Panc1 (cell line): Measurements from ENCODE around the gene SCO2.
A peak's percentile ranks its signal among the peaks of the same experiment; 100 is the strongest.

Source experiments
- SIN3A ChIP-seq: IDR thresholded peaks from 2 replicates; pipeline ENCODE4 v1.6.1; 2012; ENCODE audit warnings: low read depth, mild to moderate bottlenecking, low read length, moderate library complexity, borderline replicate concordance; ENCODE audit not compliant: insufficient read depth
- TF ChIP-seq, protein P1 (sequence below), 2 experiments: IDR thresholded peaks; 2 replicates each; pipeline ENCODE4 v1.6.1; 2011 to 2012; ENCODE audit warnings: low read depth in 2 of 2, control low read depth in 1 of 2, low read length in 1 of 2, mild to moderate bottlenecking in 1 of 2, moderate library complexity in 1 of 2; ENCODE audit not compliant: insufficient read depth in 1 of 2
- TF ChIP-seq, protein P2 (sequence below): fragments of 450-650 bp; IDR thresholded peaks from 2 replicates; pipeline ENCODE4 v1.5.1; 2017; ENCODE audit warnings: mild to moderate bottlenecking

DNA sequence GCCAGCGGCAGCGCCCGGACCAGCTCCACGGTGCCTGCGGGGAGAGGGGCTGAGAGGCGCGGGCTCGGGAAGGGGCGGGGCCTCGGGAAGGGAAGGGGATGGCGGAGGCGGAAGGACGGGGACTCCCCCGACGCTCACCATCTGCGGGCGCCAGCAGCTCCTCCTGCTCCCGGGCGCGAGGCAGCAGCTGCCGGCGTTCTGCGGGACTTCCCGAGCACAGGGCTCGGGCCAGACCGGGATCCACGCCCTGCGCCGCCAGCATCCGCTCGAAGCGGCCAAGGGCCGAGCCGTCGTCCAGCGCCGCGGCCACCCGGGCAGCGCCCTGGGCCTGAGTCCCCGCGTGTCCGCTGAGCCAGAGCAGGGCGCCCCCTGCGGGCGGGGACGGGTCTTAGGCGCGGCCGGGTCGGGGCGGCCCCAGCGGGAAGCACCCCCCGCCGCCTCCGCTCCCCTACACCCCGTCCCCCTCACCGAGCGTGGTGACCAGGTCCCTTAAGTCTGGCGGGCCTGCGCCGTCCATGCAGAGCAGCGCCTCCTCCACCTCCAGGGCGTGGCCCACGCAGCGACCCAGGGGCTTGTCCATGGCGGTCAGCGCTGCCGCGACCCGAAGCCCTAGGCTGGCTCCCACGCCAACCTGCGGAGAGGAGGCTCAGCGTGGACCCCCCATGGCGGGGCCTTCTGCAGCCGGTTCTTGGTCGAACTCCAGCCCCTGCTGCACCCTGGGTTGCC lies 873 bp upstream of the SCO2 start:
- TF ChIP-seq, protein P1, sequence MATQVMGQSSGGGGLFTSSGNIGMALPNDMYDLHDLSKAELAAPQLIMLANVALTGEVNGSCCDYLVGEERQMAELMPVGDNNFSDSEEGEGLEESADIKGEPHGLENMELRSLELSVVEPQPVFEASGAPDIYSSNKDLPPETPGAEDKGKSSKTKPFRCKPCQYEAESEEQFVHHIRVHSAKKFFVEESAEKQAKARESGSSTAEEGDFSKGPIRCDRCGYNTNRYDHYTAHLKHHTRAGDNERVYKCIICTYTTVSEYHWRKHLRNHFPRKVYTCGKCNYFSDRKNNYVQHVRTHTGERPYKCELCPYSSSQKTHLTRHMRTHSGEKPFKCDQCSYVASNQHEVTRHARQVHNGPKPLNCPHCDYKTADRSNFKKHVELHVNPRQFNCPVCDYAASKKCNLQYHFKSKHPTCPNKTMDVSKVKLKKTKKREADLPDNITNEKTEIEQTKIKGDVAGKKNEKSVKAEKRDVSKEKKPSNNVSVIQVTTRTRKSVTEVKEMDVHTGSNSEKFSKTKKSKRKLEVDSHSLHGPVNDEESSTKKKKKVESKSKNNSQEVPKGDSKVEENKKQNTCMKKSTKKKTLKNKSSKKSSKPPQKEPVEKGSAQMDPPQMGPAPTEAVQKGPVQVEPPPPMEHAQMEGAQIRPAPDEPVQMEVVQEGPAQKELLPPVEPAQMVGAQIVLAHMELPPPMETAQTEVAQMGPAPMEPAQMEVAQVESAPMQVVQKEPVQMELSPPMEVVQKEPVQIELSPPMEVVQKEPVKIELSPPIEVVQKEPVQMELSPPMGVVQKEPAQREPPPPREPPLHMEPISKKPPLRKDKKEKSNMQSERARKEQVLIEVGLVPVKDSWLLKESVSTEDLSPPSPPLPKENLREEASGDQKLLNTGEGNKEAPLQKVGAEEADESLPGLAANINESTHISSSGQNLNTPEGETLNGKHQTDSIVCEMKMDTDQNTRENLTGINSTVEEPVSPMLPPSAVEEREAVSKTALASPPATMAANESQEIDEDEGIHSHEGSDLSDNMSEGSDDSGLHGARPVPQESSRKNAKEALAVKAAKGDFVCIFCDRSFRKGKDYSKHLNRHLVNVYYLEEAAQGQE (IDR thresholded peaks at IDR 0.05; ENCODE audit: insufficient read depth in 1 of 2, low read depth in 2 of 2, low read length in 1 of 2) = no peak
- TF ChIP-seq, protein P2, sequence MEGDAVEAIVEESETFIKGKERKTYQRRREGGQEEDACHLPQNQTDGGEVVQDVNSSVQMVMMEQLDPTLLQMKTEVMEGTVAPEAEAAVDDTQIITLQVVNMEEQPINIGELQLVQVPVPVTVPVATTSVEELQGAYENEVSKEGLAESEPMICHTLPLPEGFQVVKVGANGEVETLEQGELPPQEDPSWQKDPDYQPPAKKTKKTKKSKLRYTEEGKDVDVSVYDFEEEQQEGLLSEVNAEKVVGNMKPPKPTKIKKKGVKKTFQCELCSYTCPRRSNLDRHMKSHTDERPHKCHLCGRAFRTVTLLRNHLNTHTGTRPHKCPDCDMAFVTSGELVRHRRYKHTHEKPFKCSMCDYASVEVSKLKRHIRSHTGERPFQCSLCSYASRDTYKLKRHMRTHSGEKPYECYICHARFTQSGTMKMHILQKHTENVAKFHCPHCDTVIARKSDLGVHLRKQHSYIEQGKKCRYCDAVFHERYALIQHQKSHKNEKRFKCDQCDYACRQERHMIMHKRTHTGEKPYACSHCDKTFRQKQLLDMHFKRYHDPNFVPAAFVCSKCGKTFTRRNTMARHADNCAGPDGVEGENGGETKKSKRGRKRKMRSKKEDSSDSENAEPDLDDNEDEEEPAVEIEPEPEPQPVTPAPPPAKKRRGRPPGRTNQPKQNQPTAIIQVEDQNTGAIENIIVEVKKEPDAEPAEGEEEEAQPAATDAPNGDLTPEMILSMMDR = peak; percentile 82
- TF ChIP-seq SIN3A = peak; percentile 49; the same call in 1 of the 2 replicates
